Fibroblast of lung (primary cell): ENCODE data around the gene SEPTIN8.

Experiments used
- CTCF ChIP-seq, 2 donors: IDR thresholded peaks in 1 of 2; conservative IDR thresholded peaks in 1 of 2; 1 replicate in 1 of 2; 2 replicates in 1 of 2; pipeline ENCODE4 v1.5.1; 2011 to 2012; ENCODE audit warnings: low read length in 2 of 2, control low read depth in 1 of 2, inconsistent platforms in 1 of 2, low read depth in 1 of 2, mild to moderate bottlenecking in 1 of 2
- EZH2 ChIP-seq: IDR thresholded peaks from 2 replicates; pipeline ENCODE4 v1.5.1; 2012; ENCODE audit warnings: low read length, control low read depth, mild to moderate bottlenecking; ENCODE audit errors: missing control alignments

GRCh38 chr5:132773601-132774355 is 3.3 kb downstream of the SEPTIN8 start:
- TF ChIP-seq CTCF (conservative IDR thresholded peaks at IDR 0.05 in 1 of 2, IDR thresholded peaks at IDR 0.05 in 1 of 2; ENCODE audit: low read depth in 1 of 2, low read length in 2 of 2) (no peak), EZH2 (no peak)
